Activated CD4-positive, CD25-positive, alpha-beta regulatory T cell (primary cell): ENCODE data around the gene CAMTA1.
A peak's percentile ranks its signal among the peaks of the same experiment; 100 is the strongest.

Experiments
- DNase-seq, 4 experiments: peaks; one replicate each; lab custom pipeline; 2025; lab: John Stamatoyannopoulos, UW

Gene CAMTA1

DNA sequence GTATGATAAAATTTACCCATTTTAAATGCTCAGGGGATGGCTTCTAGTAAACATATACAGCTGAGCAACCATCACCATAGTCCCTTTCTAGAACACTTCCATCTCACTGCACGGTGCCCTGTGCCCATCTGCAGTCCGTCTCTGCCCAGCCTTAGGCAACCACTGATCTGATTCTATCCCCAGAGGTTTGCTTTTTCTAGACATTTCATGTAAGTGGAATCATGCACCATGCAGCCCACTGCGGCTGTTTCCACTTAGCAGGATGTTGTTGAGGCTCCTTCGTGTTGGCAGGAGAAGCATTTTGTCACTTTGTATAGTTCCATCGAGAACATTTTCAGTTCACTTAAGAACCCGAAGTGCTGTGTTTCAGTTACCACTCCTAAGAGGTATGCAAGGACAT lies 958.1 kb downstream of the CAMTA1 start:
- no peak for DNase-seq

DNA sequence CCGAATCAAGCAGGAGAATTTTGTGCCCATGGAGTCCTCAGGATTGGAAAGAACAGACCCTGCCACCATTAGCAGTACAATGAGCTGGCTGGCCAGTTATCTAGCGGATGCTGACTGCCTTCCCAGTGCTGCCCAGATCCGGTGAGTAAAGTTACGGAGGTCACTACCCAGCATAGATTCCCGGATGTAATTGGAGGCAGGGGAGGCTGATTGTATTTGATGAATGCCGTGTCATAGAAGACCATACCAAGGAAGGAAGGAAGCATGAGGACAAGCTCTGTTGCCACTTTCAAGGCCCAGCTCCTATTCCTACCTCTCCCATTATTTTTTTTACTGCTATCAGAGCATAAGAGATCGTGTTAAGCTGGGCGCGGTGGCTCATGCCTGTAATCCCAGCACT lies 959.6 kb downstream of the CAMTA1 start:
- no peak for DNase-seq

DNA sequence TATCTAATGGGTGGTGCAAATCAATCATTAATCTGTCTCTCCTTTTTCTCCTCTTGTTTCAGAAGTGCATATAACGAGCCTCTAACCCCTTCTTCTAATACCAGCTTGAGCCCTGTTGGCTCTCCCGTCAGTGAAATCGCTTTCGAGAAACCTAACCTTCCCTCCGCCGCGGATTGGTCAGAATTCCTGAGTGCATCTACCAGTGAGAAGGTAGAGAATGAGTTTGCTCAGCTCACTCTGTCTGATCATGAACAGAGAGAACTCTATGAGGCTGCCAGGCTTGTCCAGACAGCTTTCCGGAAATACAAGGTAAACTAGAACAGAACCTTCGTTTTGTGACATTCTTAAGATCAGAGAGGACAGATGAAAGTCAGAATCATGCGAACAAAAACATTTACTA lies 960.5 kb downstream of the CAMTA1 start:
- DNase-seq, result no peak

DNA sequence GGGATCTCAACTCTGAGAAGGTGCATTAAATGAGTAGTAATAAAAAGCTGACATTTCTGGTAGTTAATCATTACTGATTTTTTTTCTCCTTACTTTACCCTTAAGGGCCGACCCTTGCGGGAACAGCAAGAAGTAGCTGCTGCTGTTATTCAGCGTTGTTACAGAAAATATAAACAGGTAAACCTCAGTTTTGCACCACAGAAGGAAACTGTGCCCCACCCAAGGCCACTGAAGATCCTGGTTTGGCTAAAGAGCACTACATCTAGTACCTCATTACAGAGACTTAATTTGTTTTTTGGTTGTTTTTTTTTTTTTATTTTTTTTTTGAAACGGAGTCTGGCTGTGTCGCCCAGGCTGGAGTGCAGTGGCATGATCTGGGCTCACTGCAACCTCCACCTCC lies 962.4 kb downstream of the CAMTA1 start:
- no peak for DNase-seq

DNA sequence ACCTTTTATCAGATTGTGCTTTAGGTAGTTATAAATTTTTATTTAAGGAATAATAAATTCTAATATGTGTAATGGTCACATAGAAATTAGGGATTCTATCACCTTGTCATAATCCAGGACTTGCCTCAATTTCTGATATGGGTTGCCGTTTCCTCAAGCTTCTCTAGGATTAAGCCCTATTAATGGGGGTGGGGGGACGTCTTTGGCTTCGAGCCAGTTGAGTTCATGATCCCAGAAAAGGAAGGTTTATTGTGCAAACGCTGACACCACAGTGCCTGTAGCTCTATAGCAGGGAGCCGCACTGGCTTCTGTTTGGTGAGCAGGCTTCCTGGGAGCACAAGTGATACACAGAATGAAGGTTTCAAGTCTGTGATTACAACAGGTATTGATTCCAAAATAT lies 963.9 kb downstream of the CAMTA1 start:
- no peak for DNase-seq

DNA sequence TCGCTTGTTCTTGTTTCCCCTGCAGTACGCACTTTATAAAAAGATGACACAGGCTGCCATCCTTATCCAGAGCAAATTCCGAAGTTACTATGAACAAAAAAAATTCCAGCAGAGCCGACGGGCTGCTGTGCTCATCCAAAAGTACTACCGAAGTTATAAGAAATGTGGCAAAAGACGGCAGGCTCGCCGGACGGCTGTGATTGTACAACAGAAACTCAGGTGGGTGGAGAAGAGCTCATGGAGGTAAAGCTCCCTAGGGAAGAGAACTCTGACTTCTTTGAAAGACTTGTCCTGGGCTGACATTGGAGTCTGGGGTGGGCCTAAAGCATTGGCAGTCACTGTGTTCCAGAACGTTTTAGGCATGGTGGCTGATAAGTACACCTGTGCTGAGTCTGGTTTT lies 965.9 kb downstream of the CAMTA1 start:
- DNase-seq, result no peak

DNA sequence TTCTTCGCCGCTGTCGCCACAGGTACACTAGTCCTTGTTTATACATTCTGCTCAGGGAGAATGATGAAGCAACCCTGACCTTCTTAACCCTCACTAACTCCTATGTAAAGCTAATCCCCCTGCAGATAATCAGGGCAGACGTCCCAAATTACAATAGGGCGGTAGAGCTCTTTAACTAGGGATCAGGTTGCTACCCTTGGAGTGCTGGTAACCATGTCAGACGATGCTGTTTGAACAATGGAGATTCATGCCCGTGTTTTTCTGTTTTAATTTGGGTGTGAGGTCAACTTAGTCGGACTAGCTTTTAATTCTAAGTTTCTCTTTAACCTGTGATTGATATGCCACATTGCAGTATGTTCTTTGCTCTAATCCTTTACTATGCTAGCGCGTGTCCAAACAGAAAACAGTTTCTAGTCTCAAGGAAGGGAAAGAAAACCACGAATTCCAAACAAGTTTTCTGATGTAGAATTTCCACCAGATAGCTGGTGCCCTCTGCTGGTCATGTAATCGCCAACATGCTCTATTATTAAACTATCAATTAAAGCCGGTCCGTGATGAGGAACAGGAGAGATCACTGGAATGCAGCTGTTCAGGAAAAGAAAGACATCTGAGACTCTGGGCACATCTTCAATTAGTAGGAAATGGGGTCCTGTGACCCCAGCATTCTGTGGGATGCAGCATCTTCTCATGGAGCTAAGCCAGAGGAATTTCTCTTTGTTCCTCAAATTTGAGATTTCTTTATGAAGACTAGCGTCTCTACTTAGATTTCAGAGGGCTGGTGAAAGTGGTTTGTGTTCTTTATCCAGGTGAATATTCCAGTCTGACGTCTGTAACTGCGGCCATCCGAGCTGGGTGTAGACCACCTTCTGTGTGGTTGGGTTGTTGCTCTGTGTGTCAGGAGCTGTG lies 967.5 kb downstream of the CAMTA1 start:
- peak in 2 of 4 experiments; percentile 8 to 17 for DNase-seq

DNA sequence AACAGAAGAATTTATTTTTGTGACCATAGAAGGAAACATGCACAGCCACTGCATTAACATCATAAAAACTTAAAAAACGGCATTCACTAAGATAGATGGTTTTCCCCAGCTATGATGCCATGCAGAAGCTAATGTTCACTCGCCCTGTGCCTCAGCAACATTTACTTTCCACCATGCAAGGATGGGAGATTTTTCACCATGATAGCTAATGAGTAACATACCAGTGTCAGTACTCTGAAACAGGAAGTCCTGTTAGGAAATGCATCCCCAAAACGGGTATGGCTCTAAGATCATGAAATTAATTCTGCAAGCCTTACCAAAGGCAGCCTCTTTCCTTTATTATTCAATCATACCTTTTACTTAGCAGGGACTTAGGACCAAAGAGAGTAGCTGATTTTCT lies 968.4 kb downstream of the CAMTA1 start:
- DNase-seq, result no peak

DNA sequence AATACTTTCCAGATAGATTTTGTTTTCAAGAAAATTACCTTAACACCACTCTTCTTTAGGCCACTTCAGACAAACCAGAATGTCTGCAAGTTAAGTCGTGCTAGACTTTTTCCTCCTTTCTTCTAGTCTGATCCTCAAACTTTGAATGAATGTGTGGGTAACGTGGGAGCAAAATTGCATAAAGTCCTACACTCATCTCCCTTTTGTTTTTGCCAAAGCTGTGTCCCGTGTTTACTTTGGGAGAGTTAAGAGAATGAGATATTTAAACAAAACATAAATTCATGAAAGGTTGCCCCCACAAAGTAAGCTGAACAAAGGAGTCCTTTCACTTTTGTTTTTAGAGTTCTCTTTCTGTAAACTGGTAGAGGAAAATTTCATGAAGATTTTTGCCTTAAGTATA lies 969.0 kb downstream of the CAMTA1 start:
- no peak for DNase-seq

DNA sequence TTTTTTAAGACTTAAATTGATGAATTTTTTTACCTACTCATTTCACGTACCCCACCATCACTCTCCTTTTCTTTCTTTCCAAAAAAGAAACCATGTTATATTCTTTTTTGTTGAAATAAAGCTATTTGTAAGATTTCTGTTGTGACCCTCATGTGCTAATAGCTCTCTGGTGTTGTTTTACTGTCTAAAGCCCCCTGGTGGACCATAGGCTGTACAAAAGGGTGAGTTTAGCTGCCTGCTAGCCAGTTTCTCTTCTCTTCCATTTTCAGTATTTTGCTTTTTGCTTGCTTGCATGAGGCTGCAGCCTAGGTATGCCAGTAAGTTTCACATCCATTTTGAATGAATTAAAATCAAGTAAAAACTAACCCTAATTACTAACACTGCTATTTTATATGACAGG lies 970.2 kb downstream of the CAMTA1 start:
- no peak for DNase-seq

DNA sequence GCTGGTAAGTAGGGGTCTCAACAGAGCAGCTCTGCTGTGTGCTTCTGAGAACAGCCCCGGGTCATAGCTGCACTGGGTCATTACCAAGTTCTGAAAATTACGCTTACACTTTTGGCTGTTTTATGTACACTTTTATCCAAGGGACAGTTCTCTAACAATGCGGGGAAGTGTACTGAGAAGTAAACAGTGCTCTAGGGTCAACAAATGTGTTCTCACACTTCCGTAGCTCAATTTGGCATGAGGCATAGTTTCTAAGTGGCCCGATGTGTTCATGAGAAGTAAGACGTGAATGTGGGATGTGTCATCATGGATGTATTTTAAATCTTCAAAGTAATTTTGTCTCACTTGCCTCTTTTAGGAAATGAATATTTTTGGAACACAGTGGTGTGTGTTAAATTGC lies 975.0 kb downstream of the CAMTA1 start:
- DNase-seq, result no peak

DNA sequence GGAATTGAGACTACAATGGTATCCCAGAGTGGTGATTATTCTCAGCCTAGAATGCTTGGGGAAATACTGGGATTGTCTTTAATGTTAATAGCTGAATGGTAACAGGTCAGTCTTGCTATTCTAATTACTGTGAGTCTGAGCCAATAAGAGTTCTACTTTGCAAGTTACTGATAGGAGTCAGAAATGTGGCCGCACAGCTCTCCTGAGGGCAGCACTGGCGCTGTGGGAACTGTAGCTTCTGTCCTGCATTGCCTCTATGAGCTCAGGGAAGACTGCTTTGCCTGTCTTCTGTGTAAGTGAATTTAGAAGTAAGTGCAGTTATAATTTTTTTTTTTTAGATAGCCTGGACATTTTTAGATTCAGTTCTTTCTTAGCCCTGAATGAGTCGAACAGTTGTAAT lies 975.8 kb downstream of the CAMTA1 start:
- DNase-seq, result no peak

DNA sequence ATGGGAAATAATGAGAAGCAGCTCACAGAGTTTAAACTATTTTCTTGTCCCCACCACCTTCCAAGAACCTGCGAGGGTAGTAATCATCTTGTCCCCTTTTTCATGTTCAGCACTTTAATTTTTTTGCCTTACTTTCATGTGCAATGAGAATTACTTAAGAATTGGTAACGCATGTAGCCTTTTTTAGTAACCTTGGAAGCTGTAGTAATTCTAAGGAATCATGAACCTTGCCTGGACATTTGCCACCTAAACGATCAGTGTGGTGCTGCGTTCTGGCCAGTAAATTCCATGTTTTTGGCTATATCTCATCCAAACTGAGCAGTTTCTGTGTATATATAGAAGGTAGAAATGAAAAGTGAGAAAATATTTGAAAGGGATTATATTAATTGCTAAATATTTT lies 981.9 kb downstream of the CAMTA1 start:
- DNase-seq, result no peak

DNA sequence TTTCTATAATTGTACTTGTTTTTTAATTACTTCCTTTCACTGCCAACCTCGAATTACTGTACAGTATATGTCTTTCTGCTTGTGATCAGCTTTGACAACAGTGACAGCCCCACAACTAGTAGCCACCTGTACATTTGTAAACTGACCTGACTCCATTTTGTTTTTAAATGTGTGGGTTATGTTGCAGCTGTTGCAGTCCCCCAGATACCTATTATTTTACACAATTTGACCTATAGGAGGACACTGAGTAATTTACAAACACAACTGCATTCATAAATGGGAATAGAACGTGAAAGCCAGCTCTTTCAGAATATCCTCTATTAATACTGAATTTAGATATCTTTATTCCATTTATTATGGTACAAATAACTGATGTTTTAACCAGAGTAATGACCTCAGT lies 983.3 kb downstream of the CAMTA1 start:
- DNase-seq, result no peak

DNA sequence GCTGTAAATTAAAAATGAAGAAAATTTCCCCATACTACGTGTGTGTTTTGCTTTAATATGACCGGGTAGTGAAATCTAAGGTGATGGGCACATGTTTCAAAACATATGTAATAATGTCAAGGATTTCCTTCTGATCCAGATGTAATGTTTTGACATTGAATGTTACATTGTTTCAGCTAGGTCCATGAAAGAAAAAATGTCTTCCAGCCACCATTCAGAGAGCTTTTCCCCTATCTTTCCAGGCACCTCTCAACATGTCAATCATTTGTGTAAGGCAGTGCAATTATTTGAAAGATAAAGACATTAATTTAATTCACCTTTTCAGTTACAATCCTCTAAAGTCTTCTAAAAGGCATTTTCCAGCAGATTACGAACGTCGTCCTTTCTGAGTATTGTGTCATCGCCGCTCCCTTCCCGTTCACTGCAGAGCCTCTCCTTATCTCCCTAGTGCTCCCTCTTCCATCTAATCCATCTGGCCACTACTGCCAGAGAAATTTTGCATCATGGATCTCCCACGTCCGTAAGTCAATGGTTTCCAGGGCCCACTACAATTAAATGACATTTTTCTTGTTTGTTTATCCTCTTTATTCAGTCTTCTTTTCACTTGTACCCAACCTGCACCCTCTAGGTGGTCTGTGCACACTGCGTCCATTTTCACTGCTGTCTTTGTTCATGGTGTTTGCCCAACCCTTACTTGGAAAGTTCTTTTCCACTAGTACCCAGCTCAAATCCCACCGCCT lies 984.6 kb downstream of the CAMTA1 start:
- DNase-seq, result no peak

DNA sequence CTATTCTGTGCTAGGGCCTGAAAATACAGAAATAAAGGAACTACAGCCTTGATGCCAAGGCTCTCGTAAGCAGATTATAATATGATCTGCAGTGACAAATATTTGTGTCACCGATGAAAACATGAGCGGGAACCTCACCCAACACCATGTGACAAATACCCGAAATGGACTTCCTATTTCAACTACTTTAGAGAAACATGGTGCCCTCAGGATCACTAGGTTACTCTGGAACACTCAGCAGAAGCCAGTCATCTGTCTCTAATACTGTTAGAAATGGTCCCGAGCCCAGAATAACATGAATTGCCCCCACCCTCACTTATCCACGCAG lies 985.4 kb downstream of the CAMTA1 start:
- DNase-seq, result no peak

DNA sequence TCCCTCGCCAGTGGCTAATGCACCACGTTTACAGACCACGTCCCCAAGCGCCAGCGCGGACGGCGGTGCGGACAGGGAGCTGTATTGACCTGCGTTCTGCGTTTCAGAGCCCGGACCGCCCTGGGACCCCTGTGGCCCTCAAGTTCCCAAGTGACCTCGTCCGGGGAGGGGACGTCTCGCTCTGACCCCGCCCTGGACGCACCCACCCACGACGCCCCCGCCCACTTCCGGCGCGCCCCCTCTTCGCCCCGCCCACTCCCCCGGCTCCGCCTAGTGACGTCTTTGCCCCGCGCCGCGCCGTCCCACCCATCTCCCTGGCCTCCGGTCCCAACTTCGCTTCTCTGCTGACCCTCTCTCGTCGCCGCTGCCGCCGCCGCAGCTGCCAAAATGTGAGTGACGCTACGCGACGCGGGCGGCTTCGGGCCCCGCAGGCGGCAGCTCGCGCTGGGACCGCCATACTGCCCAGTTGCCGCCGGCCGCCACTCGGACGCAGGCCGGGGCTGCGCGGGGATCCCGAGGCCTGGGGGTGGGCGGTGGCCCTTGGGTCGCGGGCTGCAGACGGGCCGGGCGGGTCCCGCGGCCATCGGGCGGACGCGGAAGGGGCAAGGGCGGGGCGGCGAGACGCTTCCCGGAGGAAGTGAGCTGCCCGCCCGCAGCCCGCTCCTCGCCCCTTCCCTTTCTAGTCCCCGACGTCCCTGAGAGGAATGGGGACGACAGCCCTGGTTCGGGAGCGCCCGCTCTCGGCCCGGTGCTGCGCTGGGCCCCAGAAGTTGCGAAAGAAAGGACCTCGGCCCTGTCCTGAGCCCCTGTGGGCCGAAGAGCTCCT lies 986.0 kb downstream of the CAMTA1 start, which contains the start of gene VAMP3:
TSS of gene VAMP3 (plus strand) at position 300 of the 826 bp plus-strand sequence. CDS start at position 388, 88 bp downstream.
- DNase-seq, result peak; percentile 73 to 88 (median 78)

DNA sequence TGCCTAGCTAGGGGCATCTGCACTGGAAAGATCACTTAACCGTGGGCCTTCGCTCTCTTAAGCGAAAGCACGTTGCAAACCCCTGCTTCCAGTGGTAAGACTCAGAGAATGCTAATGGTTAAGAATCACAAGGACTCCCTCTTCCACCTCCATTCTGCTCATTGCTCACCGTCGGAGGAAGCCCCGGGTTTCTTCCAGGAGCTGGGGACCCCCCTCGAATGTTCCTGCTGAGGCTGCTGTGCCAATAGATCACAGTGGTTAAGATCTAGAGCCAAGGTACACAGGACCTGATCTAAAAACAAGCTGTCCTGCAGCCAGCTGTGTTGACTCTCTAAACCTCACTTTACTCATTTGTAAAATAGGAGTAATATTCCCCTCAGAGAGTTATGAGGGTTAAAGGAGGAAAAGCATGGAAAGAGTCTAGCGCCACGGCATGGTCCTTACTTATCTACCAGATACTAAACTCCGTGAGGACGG lies 986.6 kb downstream of the CAMTA1 start:
- DNase-seq, result no peak

DNA sequence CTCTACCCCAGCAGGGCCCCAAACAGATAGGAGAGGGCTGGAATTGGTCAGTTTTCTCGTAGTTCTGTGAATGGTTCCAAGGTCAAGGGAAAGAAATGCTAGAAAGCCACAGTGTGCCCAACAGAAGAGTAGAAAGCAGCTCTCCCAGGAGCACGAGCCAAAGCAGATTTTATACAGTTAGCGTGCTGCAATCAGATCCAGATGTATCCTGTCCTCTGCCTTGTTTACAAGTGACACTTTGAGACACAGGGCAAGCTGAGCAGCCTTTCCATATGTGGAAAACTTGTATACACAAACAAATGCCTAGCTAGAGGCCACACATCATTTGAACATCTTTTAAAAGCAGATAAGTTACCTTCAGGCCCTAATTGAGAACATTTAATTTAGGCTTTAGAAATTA lies 992.3 kb downstream of the CAMTA1 start:
- no peak for DNase-seq

DNA sequence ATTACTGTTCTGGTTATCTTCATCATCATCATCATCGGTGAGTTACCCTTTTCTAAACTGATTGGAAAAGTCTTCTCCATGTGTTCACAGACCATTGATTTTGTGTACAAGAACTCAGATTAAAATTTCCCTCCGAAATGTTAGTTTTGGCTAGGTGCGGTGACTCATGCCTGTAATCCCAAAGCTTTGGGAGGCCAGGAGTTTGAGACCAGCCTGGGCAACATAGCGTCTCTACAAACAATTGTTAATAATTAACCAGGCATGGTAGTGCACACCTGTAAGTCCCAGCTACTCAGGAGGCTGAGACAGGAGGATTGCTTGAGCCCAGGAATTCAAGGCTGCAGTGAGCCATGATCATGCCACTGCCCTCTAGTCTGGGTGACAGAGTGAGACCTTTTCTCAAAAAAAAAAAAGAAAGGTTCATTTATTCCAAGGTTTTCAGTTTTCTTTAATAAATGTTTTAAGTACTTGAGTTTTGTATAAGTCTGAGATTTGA lies 992.9 kb downstream of the CAMTA1 start:
- DNase-seq, result no peak

DNA sequence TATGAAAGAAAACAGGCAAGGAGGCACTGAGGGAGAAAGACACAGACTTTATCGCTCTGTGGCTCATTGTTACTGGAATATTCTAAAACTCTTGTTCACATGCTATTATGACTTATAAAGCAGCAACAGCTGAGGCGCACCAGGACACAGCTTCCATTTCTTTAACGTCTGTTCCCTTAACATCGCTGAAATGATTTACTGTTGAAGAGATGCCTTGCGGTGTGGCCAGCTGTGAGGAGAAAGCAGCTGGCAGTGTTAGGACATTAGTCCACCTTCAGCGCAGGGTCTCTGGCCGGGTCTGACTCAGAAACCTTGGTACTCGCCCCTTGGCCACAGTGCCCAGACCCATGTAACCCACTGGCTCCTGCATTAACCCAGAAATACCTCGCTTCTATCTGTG lies 995.7 kb downstream of the CAMTA1 start:
- no peak for DNase-seq

DNA sequence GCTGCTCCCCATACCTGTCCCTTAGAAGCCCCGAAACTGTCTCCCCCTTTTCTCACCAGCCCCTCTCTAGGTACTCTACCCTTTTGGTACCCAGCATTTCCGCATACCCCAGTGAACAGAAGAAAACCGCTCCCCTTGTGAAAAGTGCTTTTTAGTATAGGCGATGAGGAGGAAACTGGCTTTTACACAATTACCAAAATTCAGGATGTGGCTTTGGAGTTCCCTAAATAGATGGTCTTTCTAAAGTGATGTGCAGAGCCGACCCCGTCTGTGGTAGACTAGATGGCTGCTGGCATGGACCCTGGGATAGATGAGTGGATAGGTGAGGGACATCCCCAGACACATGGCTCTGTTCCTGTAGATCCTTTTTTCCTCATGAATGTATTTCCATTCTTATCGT lies 996.2 kb downstream of the CAMTA1 start:
- DNase-seq, result no peak
